ENCODE data around the gene PTPRO.

The PTPRO gene

DNA sequence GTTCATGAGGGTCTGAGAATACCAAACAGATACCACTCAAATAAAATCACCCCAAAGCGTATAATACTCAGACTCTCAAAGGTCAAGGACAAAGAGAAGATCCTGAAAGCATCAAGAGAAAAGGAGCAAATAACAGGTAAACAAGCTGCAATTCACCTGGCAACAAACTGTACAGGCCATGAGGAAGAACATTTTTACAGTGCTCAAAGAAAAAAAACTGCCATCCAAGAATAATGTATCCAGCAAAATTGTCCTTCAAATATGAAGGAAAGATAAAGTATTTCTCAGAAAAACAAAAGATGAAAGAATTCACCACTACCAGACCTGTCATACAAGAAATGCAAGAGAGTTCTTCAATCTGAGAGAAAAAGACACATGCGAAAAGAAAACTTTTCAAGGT is 206.4 kb downstream of the PTPRO start:
- no peak for DNase-seq

DNA sequence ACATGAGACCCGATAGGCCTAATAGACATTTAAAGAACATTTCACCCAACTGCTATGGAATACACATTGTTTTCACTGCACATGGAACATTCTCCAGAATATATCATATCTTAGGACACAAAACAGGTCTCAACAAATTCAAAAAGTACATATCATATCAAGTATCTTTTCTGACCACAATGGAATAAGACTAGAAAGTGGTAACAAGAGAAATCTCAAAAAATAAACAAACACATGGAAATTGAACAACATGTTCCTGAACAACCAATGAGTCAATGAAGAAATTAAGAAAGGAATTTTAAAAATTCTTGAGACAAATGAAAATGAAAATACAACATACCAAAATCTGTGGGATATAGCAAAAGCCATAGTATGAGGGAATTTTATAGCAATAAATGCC is 208.1 kb downstream of the PTPRO start:
- DNase-seq: no peak

DNA sequence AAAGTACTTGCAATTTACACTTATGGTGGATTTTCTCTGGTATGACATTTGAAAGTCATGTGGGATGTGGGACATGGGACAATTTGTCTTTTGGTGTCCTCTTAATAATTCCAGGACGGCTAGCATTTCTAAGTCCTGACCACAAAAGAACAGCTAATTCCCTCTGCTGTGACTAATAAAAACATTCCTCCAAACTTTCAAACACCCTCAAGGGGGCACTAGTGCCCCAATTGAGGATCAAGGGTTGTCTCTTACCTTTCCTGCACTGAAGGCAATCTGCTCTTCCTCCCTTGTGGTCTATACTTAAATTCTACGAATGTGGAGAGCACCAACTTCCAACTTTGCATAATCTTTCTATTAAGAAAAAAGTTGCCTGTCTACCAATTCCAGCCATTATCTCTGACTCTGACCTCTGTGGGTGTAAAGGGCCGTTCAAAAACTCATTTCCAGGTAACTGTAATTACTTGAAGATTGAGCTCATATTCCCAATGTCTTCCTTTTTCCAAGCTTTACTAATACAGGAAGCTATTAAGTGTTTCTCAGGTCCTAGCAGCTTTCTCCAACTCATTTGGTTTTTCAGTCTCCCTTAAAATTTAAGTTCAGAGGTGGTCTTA is 210.2 kb downstream of the PTPRO start:
- peak; percentile 77 for DNase-seq

DNA sequence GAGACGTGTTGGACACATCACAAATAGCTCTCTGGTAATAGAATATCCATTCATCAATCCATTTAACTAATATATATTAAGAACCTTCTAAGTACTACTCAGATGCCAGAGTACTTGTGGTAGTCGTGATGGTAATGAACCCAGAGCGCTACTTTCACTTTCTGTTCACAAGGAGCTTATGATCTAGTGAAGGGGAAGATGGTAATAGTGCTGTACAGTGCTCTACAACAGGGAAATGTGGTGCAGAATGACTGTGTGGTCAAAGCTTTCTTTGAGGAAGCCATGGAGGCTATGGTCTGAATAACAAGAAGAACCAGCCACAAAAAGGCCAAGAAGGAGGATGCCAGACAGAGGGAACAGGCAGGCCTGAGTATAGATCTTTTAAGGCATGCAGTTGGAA is 212.0 kb downstream of the PTPRO start:
- DNase-seq: peak; percentile 63

DNA sequence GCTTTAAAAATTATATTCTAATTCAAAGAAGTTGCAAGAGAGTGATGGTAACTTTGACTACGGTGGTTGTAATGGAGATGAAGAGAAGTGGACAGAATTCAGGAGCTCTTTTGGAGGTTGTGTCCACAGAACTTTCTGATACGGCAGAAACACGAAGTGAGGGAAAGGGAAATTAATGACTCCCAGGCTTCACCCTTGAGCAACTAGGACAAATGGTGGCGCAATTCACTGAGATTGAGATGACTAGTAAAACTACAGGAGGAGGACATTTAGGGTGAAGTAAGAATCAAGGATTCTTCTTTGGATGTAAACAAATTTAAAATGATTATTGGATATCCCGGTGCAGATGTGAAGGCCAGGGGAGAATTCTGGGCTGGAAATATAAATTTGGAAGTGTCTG is 212.6 kb downstream of the PTPRO start:
- DNase-seq: no peak

DNA sequence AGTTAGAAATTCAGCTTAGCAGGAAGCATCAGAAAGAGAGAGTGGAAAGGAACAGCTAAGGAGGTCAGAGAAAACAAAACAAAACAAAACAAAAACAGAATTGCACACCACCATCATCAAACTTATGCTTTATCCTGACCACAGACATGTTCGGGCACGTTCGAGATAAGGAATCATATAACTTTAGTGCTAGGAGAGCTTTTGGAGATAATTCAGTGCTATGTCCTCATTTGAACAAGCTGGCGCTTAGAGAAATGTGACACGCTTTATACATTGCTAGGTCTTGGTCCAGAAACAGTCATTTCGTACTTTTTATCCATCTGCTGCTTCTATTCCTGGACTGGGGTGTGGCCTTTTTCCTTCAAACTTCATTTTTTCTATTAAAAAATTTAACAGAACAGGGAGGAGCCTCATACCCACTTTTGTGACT is 213.1 kb downstream of the PTPRO start:
- DNase-seq: no peak

DNA sequence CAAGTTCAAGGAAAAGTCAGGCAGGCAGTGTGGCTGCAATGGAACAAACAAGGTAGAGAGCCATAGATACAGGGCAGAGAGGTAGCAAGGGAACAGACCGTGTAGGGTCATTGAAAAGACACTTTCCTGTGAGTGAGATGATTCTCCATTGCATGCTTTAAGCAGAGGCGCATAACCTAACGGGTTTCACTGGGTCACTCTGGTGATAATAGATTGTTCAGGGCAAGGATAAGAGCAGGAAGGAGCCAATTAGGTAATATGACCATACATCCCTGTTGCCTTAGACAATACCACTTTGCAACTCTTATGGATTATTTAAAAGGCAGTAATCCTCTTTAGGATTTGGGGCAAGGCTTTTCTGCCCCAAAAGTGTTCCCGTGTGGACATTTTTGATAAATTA is 214.1 kb downstream of the PTPRO start:
- DNase-seq: no peak

DNA sequence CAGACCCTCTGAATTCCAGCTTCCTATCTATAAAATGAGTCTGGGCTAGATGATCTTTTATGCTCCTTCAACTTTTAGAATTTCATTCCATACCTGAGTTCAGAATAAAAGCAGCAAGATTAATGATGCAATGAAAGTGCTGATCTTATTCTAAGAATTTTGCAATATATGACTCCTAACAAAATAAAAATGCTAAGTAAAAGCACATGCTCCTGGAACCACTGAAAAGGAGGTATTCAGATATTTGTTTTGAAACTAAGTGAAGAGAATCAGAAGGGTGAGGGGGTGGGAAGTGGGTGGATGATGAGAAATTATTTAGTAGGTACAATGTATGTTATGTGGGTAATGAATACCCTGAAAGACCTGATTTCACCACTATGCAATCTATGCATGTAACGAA is 216.6 kb downstream of the PTPRO start:
- DNase-seq: no peak

DNA sequence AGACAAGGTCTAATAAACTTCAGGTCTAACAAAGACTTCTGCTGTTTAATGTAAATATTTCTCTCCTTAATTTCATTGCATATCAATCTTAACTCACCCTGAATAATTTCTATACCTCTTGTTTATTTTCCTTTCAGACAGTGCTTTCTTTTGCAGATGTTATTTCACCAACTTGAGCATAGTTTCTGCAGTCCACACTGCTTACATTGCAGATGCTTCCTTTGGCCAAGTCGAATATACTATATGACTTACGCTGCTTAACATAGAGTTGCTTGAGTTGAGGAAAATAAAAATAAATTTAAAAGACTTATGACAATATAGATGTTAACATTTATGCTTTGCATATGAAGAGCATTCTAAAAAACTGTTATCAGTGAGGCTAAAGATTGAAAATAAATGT is 217.7 kb downstream of the PTPRO start:
- no peak for DNase-seq

DNA sequence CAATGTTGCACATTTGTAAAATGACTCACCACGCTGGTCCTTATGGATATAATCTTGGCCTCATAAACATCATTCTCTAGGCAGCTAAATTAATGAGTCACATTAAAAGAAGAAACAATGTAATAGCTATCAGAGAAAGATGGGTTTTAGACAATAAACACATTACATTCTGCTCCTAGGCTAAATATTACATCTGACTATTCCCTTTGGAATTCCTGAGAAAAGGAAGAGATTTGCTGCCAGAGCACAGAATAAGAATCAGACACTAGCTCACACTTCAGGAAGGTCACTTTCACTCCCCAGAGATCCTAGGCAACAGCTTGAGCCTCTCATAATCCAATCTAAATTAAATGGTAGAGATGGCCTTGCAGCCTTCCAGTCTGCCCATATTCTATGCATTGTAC is 218.2 kb downstream of the PTPRO start:
- DNase-seq: no peak

DNA sequence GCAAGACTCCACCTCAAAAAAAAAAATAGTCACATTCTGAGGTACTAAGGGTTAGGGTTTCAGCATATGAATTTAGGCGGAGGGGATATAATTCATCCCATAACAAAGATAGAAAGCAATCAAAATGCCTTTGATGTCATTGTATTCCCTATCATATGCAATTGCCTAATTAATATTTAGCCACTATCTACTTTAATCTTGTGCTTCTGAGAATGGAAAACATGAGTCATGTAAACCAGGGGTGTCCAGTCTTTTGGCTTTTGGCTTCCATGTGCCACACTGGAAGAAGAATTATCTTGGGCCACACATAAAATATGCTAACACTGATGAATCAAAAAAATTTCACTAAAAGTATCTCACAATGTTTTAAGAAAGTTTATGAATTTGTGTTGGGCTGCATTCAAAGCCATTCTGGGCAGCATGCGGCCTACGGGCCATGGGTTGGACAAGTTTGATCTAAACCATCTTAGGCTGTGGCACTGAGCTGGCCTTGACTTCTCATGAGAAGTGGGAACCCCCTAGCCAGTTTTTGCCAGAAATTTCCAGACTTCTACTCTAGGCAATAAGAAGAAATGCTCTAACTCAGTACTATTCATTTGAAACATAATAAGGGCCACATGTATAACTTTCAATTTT is 219.8 kb downstream of the PTPRO start:
- DNase-seq: no peak

DNA sequence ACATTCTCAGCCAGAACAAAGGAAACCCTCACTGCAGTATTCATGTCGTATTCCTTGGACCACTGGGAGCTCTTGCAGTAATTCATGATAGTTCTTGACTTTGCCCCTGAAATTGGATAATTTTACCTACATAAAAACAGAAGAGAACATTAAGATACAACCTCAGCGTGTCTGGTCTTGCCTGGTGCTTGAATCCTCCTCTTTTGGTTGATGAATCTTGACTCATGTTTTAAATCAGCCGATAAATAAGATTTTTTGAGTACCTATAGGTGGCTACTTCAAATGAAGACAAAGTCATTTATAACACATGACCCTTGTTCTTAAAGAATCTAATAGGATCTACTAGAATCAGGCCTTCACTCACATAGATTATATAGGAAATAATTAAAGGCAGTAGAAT is 221.0 kb downstream of the PTPRO start:
- no peak for DNase-seq

DNA sequence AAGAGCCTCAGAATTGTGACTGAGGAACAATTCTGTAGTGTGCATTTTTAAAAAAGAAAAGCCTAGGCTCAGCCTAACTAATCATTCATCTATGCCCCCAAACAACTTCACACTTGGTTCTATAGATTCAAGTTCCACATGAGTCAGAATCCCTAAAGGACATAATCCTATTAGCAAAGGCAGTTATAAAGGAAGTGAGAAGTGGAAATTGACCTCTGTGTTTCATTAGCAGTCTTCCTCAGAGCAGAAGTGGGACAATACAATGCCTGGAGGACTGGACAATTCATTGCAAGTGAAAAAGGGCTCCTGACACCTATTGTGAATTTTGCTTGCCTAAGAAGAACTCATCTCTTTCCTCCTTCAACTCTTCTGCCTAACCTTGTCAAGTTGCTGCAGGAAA is 222.3 kb downstream of the PTPRO start:
- DNase-seq: no peak

DNA sequence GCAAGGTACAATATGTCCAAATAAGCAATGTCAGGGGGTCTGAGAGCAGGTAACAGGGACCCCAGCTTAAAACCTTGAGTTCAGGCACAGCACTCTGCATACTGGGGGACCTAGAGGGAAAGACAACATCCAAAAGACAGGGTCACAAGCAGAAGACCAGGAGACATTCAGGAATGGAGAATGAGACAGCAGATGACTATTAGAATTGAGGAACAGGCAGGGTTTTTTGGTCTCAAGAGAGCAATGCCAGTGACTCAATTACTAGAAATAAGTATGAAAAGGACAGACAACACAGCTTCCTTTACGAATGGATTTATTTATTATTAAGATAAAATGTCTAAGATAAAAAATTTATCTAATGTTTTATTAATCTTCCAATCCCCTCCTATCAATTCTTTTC is 223.0 kb downstream of the PTPRO start:
- no peak for DNase-seq

DNA sequence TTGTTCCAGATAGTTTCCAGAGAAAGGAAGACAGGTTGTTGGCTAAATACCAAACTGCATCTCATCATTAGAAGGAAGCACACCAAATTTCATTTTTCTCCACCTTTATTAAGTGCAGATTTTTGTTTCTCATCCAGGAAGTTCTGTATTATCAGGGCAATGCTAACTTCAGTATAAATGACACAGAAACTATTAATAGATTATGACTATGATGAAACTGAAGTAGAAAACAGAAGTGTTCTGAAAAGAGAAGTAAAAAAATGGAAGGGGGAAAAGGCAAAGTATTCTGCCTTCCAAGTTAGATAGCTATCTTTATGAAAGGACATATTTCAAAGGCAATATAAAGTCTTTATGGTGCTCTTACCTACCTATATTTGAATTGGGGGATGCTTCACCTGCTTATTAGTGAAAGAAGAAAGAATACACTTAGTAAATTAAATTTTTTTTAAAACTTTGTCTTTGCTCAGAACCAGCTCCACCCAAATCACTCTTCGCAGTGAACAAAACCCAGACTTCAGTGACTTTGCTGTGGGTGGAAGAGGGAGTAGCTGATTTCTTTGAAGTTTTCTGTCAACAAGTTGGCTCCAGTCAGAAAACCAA is 223.9 kb downstream of the PTPRO start:
- DNase-seq: no peak

DNA sequence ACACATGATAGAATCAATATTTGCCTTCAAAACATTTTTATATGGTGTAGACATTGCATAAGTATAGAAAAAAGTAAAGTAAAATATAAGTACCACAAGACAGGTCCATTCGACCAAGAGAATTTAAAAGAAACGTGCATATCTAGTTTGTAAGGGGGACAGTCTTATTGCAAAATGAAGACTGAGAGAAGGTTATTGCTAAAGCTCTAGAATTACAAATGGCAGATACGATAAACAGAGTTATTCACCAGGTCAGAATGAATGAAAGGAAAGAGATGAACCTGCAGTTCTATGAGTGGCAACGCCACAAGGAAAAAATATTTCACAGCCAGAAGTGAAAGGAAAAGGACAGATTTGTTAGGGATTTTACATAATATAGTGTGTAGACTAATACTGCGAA is 224.8 kb downstream of the PTPRO start:
- no peak for DNase-seq

DNA sequence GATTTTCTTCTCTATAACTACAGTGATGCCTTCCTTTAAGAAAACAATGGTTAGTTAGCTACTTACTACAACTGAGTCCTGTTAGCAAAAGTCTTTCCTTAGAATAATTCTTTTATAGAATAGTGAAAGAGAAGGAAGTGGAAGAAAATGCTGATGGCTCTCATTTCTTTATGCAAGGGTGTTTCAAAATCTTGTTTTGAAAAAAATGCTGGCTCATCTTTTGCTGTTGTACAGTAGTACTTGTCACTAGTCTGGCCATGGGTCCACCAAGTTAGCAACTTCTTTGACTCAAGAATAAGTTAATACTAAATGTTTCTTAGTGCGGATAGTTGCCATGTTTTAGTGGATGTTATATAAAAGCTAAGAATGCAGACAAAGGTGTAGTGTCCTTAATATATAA is 225.4 kb downstream of the PTPRO start:
- no peak for DNase-seq

DNA sequence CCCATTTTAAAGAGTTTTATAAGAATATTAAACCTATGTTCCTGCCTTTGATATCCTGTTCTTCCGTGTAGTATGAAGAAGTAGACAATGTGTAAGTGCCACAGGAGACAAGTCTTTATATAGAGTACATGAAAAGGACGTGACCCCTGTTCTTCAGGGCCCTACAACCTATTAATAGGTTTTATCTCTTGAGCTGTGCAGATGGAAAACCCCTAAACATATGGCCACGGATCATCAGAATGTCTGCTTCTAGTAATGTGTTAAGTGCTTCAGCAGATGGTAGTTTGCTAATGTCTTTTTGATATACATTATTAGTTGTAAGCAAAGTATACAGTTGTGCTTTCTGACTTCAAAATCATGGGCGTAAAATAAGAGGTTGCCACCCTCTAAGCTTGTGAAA is 228.5 kb downstream of the PTPRO start:
- no peak for DNase-seq

DNA sequence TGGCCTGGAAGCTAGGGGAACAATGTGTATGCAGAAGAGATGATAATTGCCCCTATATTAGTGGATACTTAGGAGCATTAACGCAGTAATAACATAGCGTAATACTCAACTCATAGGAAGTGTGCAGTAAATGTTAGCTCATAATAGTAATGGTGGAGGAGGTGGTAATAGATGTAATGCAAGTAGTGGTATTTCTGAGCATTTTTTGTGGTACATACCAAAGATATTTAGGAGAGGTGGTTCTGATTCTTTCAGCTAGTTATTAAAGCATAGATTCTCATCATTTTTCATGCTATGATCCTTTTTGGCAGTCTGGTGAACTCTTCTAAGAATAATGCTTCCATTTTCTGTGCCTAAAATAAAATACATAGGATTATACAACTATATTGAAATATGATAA is 233.1 kb downstream of the PTPRO start:
- no peak for DNase-seq

DNA sequence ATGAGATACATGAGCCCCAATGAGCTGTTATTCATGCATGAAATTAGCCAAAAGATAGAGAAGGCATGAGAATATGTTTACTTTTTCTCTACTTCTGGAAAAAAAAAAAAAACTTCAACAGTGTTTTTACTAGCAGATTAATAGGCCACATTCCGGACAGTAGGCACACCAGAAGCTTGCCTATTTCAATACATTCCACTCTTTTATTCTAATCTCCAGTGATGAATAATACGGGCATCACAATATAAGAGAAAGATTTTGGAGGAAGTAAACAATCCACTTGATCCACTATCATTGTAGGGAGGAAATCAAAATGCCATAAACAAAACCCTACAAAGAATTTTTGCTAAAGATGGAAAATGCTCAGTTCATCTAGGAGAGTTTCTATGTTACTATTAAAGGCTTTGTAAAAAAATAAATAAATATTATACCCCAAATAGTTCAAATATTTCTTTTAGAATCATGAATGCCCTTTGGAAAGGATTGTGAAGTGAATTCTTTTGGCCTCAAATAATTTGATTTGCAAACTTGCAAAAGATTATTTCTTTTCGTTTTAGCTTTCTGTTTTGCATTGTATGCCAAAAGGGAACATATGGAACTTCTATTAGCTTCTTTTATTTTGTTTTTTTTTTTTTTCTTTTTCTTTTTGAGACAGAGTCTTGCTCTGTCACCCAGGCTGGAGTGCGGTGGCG is 234.2 kb downstream of the PTPRO start:
- no peak for DNase-seq

DNA sequence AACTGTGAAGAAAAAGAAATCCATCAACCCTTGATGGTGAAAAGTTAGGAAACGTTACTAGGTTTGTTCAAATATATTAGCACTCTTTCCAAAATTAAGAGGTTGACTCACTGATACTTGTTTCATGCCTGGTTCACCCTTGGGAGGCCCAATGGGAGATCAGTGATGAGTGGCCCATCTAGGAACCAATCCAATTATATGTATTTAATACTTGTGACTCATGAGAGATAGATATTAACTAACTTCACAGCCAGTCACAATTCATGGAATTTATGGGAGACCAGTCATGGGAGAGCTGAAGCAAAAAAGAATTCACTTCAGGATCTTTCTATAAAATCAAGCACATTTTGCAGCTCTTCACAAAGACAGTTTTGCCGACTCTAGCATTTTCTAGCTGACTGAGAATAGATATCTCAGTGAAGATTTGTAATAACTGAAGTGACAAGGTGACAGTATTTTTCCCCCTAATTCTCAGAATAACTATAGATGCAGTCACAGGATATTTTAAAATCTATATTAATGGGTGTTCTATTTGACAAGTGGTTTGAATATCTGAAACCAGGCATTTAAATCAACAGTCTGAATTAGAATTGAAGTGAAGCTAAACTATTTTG is 236.7 kb downstream of the PTPRO start:
- peak; percentile 56 for DNase-seq

DNA sequence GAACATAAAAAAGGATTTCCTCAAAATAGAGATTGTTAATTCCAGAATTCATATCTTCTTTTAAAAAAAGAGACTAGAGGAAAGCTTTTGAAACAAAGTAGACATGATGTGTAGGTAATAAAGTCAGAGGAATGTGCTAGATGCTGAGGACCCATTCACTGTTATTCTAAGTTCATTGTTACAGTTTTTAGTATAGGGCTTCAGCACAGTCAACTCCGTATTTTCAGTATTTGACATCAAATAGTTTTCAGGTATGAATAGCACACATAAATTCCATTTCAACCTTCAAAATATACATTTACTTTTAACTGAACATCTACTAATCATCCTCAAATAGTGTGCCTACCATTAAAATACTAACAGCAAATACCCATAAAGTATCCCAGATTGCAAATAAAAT is 239.1 kb downstream of the PTPRO start:
- DNase-seq: peak; percentile 53

DNA sequence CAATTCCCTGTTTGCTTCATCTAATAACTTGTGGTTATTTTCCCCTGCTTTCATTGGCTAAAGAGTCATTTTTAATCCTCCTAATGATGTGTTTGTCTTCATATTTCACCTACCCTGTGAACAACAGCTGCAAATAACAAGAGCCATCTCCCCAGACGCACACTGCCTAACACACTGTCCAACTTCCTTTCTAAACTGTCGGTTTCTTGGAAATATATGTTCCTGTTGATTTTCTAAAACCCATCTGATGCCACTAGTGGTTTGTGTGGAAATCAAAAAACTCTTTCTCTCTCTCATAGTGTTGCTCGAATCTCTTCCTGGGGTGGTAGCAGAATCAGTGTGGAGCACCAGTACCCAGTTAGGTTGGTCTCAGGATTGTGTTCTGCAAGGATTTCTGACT is 240.0 kb downstream of the PTPRO start:
- DNase-seq: peak; percentile 77

DNA sequence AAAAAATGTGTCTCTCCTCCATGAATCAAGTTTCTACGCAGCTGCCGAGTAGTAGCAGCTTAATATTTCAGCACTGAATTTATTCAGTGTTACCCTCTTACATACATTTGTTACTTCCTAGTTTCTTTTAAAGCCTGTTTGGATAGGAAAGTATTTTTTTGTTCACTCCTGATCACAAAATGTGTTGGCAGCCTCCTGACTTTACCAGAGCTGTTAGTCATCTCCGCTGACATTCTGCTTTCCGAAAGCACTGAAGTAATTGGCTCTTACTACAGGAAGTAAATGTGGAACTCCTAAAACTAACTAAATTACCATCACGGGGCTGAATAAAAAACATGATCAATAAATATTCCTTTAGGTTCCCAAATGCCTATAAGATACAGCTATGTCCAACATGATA is 241.4 kb downstream of the PTPRO start:
- peak; percentile 81 for DNase-seq
